Activated naive CD4-positive, alpha-beta T cell treated with anti-CD3 and anti-CD28 coated beads for 36 hours (primary cell): Measurements from ENCODE around the gene ARHGAP15. TPM values are rescaled to one million over a fixed set of nuclear protein-coding genes. Genes with fewer than 3 reads are reported as not detected.

Experiments used
- CTCF ChIA-PET: fragments of 350-600 bp; sonication (Branson Sonifier 250); formaldehyde crosslinking; loops from one replicate; lab custom pipeline; 2021; ENCODE audit warnings: antibody characterized with exemption; lab: Charles Lee
- DNase-seq: peaks from one replicate; pipeline ENCODE4 v3.0.0-alpha.2; 2020
- H3K27ac Mint-ChIP-seq: one replicate; pipeline ENCODE4 v1.8.0; 2021; ENCODE audit warnings: mild to moderate bottlenecking, mixed read lengths
- H3K27me3 Mint-ChIP-seq: one replicate; pipeline ENCODE4 v1.8.0; 2021; ENCODE audit warnings: low read depth, mixed read lengths
- H3K36me3 Mint-ChIP-seq: one replicate; pipeline ENCODE4 v1.8.0; 2021; ENCODE audit warnings: low read depth, mixed read lengths
- H3K4me1 Mint-ChIP-seq: one replicate; pipeline ENCODE4 v1.8.0; 2021; ENCODE audit warnings: low read depth, mixed read lengths
- H3K4me3 Mint-ChIP-seq: one replicate; pipeline ENCODE4 v1.8.0; 2021; ENCODE audit warnings: mild to moderate bottlenecking, moderate library complexity, mixed read lengths
- H3K9me3 Mint-ChIP-seq: one replicate; pipeline ENCODE4 v1.8.0; 2021; ENCODE audit warnings: mixed read lengths
- intact Hi-C: fragments of 100-400 bp; cut with micrococcal nuclease; formaldehyde crosslinking; loops from one replicate; pipeline ENCODE4 v1.15.1; 2023
- total RNA-seq, 2 experiments: library from RNA; stranded (reverse); gene quantifications; one replicate each; pipeline ENCODE4 v1.2.3, GENCODE V29; 2021

The ARHGAP15 gene
- total RNA-seq, 2 experiments from 2014 or later: 85.7 to 90.1 TPM

DNA sequence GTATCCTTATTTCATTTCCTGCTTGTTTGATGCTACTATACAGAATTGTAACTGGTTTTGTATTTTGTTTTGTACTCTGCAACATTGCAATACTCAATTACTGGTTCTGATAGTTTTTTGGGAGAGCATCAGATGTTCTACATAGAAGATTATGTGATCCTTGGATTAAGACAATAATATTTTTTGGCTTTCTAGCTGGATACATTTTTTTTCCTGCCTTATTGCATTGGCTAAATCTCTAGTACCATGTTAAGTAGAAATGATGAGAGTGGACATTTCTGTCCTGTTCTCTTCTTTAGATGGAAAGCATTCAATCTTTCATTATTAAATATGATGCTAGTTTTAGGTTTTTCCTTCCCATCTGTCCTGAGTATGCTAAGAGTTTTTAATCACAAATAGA, 523.5 kb downstream of the ARHGAP15 start:
- Mint-ChIP-seq H3K27me3 (no peaks in the 10 kb centered on the region), H3K27ac (no peak overlapping the region), H3K4me1 (peaks cover 2% of the 10 kb centered on the region), H3K4me3 (no peak overlapping the region), H3K9me3 (peaks cover 28% of the 10 kb centered on the region), H3K36me3 (peaks cover 64% of the 10 kb centered on the region)
- intact Hi-C loops: no loop called here
- CTCF ChIA-PET: no interaction called here
- DNase-seq: no peak

- no peaks in the 10 kb centered on the region for H3K4me1 Mint-ChIP-seq
- H3K36me3 Mint-ChIP-seq: peaks cover 11% of the 10 kb centered on the region
- H3K9me3 Mint-ChIP-seq: peaks cover 5% of the 10 kb centered on the region
- H3K27me3 Mint-ChIP-seq: no peaks in the 10 kb centered on the region
- CTCF ChIA-PET: no interaction called here
- no peak for DNase-seq
- intact Hi-C loops: no loop called here
- H3K27ac Mint-ChIP-seq: no peak overlapping the region
- H3K4me3 Mint-ChIP-seq: no peak overlapping the region
Observed at GRCh38 chr2:143668234-143668633, 539.0 kb downstream of the ARHGAP15 start.

DNA sequence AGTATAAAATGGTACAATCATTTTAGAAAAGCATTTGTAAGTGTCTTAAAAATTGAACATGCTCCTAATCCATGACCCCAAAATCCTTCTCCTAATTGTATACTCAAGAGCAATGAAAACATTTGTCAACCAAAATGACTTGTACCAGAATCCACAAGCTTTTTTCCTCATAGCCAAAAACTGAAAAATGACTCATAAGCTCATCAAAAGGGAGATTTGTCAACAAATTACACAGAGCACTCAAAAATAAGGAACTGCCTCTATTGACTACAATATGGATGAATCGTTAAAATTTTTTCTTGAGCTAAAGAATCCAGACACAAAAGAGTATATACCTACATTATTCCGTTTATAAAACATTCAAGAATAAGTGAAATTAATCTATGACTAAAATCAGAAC, 544.8 kb downstream of the ARHGAP15 start:
- peak overlapping the region; percentile 15 for H3K27ac Mint-ChIP-seq
- no peaks in the 10 kb centered on the region for H3K27me3 Mint-ChIP-seq
- intact Hi-C loops: no loop called here
- CTCF ChIA-PET: no interaction called here
- H3K9me3 Mint-ChIP-seq: no peaks in the 10 kb centered on the region
- no peak for DNase-seq
- H3K4me3 Mint-ChIP-seq: no peak overlapping the region
- H3K36me3 Mint-ChIP-seq: peaks cover 21% of the 10 kb centered on the region
- H3K4me1 Mint-ChIP-seq: peaks cover 20% of the 10 kb centered on the region

GRCh38 chr2:143675021-143675420, 545.8 kb downstream of the ARHGAP15 start:
- CTCF ChIA-PET: no interaction called here
- intact Hi-C loops: loop anchor here (1.0 kb wide), 2 partner anchors 23 to 55 kb away; no protein-coding TSS in a partner anchor
- H3K4me1 Mint-ChIP-seq: peaks cover 20% of the 10 kb centered on the region

GRCh38 chr2:143679617-143680016, 550.4 kb downstream of the ARHGAP15 start:
- Mint-ChIP-seq H3K4me3 (no peak overlapping the region), H3K9me3 (no peaks in the 10 kb centered on the region), H3K4me1 (peaks cover 15% of the 10 kb centered on the region), H3K36me3 (peaks cover 18% of the 10 kb centered on the region), H3K27ac (no peak overlapping the region), H3K27me3 (no peaks in the 10 kb centered on the region)
- intact Hi-C loops: no loop called here
- no peak for DNase-seq
- CTCF ChIA-PET: no interaction called here

More at GRCh38 chr2:143675021-143675420, 545.8 kb downstream of the ARHGAP15 start:
- H3K27ac Mint-ChIP-seq: no peak overlapping the region
- peaks cover 21% of the 10 kb centered on the region for H3K36me3 Mint-ChIP-seq
- H3K4me3 Mint-ChIP-seq: no peak overlapping the region
- H3K27me3 Mint-ChIP-seq: no peaks in the 10 kb centered on the region
- DNase-seq: no peak
- H3K9me3 Mint-ChIP-seq: no peaks in the 10 kb centered on the region

GRCh38 chr2:143680885-143681405, 551.7 kb downstream of the ARHGAP15 start:
- no peak for DNase-seq
- intact Hi-C loops: no loop called here
- CTCF ChIA-PET: no interaction called here
- H3K36me3 Mint-ChIP-seq: peaks cover 10% of the 10 kb centered on the region
- no peaks in the 10 kb centered on the region for H3K27me3 Mint-ChIP-seq
- no peak overlapping the region for H3K27ac Mint-ChIP-seq
- H3K4me3 Mint-ChIP-seq: no peak overlapping the region
- H3K9me3 Mint-ChIP-seq: no peaks in the 10 kb centered on the region
- peaks cover 10% of the 10 kb centered on the region for H3K4me1 Mint-ChIP-seq

DNA sequence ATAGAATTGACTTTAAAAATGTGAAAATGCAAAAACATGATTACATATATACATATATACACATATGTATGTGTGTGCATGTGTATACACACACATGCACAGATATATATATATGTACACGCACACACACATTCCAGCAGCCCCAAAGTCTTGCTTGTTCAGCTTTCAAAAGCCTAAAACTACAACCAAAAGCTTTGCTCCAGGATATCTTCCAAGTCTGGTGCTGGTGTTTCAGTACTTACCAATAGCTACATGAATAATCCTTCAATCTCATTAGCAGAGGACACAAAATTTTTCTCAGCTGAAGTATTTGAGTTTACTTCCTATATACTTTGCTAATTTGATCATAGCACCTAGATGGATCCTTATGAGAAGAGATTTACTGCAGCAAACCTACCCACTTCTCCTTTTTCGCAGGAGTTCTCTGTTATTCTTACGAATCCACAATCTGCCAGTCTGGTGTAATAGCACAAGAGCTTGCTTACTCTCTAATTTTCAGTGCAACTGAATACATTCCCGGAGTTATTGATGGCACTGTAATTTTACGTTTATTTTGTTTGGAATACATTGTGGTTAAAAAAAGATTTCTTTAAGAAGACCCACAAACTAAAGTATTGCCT, 553.3 kb downstream of the ARHGAP15 start:
- Mint-ChIP-seq H3K4me1 (peaks cover 18% of the 10 kb centered on the region), H3K27ac (no peak overlapping the region), H3K36me3 (peaks cover 5% of the 10 kb centered on the region), H3K9me3 (no peaks in the 10 kb centered on the region), H3K4me3 (no peak overlapping the region), H3K27me3 (no peaks in the 10 kb centered on the region)
- no peak for DNase-seq
- CTCF ChIA-PET: no interaction called here
- intact Hi-C loops: no loop called here

DNA sequence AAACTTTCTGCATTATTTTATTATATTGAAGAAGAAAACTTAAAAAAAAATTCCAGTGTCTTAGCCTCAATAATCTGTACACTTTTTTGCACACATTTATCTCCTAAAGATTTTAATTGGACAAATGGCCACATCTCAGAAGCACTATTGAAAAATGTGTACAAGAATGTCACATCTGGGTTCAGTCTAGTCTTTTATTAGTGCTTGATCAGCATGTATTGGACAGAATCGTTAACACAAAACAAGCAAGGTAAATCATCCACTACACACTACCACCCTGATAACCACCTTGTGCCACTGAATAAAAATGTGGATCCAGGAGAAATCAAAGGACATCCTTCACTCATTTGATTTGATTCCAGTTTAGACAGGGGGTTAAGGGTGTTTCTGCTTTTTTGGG, 554.8 kb downstream of the ARHGAP15 start:
- Mint-ChIP-seq H3K36me3 (peaks cover 6% of the 10 kb centered on the region), H3K27me3 (no peaks in the 10 kb centered on the region), H3K4me3 (no peak overlapping the region), H3K27ac (no peak overlapping the region), H3K4me1 (peaks cover 18% of the 10 kb centered on the region), H3K9me3 (no peaks in the 10 kb centered on the region)
- intact Hi-C loops: no loop called here
- CTCF ChIA-PET: no interaction called here
- no peak for DNase-seq

- Mint-ChIP-seq H3K4me1 (peaks cover 18% of the 10 kb centered on the region), H3K9me3 (no peaks in the 10 kb centered on the region), H3K4me3 (no peak overlapping the region), H3K27me3 (no peaks in the 10 kb centered on the region), H3K36me3 (peaks cover 8% of the 10 kb centered on the region), H3K27ac (no peak overlapping the region)
- intact Hi-C loops: no loop called here
- DNase-seq: no peak
- CTCF ChIA-PET: interaction anchor here (1.9 kb wide), 1 partner anchor 10 kb away, joined by 6 read pairs; no protein-coding TSS in a partner anchor
Observed at GRCh38 chr2:143684551-143685320, 555.5 kb downstream of the ARHGAP15 start.

DNA sequence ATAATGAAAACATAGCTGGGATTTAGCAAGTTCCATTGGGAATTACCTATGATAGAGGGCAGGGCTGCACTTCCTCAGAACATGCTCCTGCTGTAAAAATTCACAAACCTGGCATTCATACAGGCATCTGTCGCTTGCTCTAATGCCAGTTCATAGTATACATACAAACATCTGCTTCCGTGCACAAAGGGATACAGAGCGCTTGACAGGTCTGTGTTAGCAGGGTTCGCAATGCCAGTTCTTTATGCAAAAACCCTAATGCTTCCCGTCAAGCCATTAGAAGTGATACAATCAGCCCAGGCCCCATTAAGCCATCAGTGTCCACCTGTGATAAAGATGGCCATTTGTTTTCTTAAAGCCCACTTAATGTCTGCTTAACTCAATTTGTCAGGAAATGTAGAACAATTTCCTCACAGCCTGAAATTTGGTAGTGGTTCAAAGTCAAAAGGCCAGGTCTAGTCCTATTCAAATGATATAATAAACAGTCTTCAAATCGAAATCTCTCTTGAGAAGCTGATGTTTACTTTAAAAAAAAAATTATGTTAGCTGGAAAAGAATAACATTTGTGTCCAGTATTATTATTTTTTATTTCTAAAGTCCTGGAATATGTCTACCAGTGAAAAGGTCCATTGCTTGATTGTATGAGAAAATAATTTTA, 556.3 kb downstream of the ARHGAP15 start:
- no peak overlapping the region for H3K4me3 Mint-ChIP-seq
- H3K36me3 Mint-ChIP-seq: peaks cover 7% of the 10 kb centered on the region
- DNase-seq: no peak
- CTCF ChIA-PET: interaction anchor here (1.9 kb wide), 1 partner anchor 9 kb away, joined by 6 read pairs; no protein-coding TSS in a partner anchor
- H3K27me3 Mint-ChIP-seq: no peaks in the 10 kb centered on the region
- H3K27ac Mint-ChIP-seq: no peak overlapping the region
- intact Hi-C loops: no loop called here
- H3K4me1 Mint-ChIP-seq: peaks cover 18% of the 10 kb centered on the region
- H3K9me3 Mint-ChIP-seq: no peaks in the 10 kb centered on the region

DNA sequence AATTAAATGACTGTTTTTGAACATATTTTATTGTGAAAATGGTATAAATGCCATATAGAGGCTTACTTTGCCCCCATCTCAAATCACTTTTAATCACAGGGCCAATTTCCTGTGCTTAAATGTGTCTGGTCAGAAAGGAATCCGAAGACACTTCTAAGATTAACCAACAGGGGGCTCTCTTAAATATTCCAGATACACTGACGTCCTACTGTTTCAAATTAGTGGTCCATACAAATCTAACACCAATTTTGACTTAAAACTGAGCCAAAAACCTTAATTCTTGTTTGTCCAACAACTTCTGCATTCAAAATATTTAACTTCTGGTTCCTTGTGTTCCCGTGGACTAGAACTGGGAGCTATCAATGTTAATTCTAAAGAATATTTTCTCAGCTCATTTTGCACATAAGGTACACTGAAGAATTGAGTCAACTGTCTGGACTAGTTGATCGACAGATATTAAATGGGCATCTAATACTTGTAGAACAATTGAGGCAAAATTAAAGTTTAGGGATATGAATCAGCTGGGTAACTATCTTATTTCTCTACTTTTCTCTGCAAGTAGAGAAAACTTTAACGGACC, 557.5 kb downstream of the ARHGAP15 start:
- intact Hi-C loops: no loop called here
- Mint-ChIP-seq H3K4me1 (peaks cover 23% of the 10 kb centered on the region), H3K4me3 (no peak overlapping the region), H3K36me3 (peaks cover 5% of the 10 kb centered on the region), H3K27me3 (no peaks in the 10 kb centered on the region), H3K27ac (no peak overlapping the region), H3K9me3 (no peaks in the 10 kb centered on the region)
- CTCF ChIA-PET: interaction anchor here (0.7 to 1.0 kb wide), 2 partner anchors 25 to 55 kb away, joined by 3 read pairs; no protein-coding TSS in a partner anchor
- DNase-seq: no peak

DNA sequence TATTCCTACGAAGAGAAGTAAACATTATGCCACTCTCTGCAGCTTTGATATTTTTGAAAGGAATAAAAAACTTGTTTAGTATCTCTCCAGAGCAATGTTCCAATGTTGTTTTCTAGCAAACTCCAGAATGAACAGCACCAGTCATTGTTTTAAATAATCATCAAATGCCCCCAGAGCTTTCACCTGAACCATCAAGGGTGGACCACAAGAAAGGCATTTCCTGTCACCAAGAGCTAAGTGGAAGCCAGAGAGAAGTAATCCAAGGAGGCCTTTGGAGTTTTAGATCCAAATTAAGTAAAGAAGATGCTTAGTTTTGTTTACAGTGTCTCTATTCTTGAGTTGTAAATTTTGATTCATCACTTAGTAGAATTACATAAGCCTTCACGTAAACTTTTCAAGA, 559.0 kb downstream of the ARHGAP15 start:
- no peak for DNase-seq
- Mint-ChIP-seq H3K27me3 (no peaks in the 10 kb centered on the region), H3K9me3 (no peaks in the 10 kb centered on the region), H3K36me3 (peaks cover 8% of the 10 kb centered on the region), H3K4me3 (no peak overlapping the region), H3K4me1 (peaks cover 20% of the 10 kb centered on the region), H3K27ac (no peak overlapping the region)
- CTCF ChIA-PET: interaction anchor here (1.4 kb wide), 1 partner anchor 10 kb away, joined by 5 read pairs; no protein-coding TSS in a partner anchor
- intact Hi-C loops: no loop called here
